Measurements from ENCODE around the gene CAMK2N1. TPM values are rescaled to one million over a fixed set of nuclear protein-coding genes. Genes with fewer than 3 reads are reported as not detected.

Gene CAMK2N1
- total RNA-seq, 1 donor from 2014 or later, result 0.18 TPM

- H3K36me3 Mint-ChIP-seq (ENCODE audit: low read depth), result no peaks in the 10 kb centered on the region
Observed at GRCh38 chr1:20458717-20459116, 27.3 kb downstream of the CAMK2N1 start.

DNA sequence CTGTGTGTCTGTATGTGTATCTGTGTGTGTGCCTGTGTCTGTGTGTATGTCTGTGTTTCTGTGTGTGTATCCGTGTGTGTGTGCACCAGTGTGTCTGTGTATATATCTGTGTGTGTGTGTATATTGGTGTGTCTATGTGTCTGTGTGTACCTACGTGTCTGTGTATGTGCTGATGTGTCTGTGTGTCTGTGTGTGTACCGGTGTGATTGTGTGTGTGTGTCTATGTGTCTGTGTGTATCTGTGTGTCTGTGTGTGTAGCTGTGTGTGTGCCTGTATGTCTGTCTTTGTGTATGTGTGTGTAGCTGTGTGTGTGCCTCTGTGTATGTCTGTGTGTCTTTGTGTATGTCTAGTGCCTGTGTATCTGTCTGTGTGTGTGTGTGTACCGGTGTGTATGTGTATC lies 32.0 kb downstream of the CAMK2N1 start:
- H3K4me1 Mint-ChIP-seq, result no peaks in the 10 kb centered on the region
- ChIA-PET CTCF (no interaction called here), POLR2A (no interaction called here)
- DNase-seq, result no peak
- TF ChIP-seq CTCF (IDR thresholded peaks at IDR 0.05), result no peak
- no peak for ATAC-seq (ENCODE audit: low read depth)
- no peak overlapping the region for H3K27ac Mint-ChIP-seq
- H3K4me3 Mint-ChIP-seq, result no peak overlapping the region
- H3K9me3 Mint-ChIP-seq, result no peaks in the 10 kb centered on the region
- H3K36me3 Mint-ChIP-seq (ENCODE audit: low read depth), result no peaks in the 10 kb centered on the region
- peaks cover 19% of the 10 kb centered on the region for H3K27me3 Mint-ChIP-seq
- intact Hi-C loops (cut with micrococcal nuclease), result no loop called here

More at GRCh38 chr1:20458717-20459116, 27.3 kb downstream of the CAMK2N1 start:
- Mint-ChIP-seq H3K4me1 (no peaks in the 10 kb centered on the region), H3K27ac (no peak overlapping the region), H3K27me3 (peaks cover 22% of the 10 kb centered on the region), H3K9me3 (no peaks in the 10 kb centered on the region), H3K4me3 (no peak overlapping the region)
- POLR2A ChIA-PET, result no interaction called here
- CTCF ChIA-PET, result no interaction called here
- ATAC-seq (ENCODE audit: low read depth) (no peak), DNase-seq (no peak)
- TF ChIP-seq CTCF (IDR thresholded peaks at IDR 0.05), result no peak
- intact Hi-C loops (cut with micrococcal nuclease), result no loop called here

DNA sequence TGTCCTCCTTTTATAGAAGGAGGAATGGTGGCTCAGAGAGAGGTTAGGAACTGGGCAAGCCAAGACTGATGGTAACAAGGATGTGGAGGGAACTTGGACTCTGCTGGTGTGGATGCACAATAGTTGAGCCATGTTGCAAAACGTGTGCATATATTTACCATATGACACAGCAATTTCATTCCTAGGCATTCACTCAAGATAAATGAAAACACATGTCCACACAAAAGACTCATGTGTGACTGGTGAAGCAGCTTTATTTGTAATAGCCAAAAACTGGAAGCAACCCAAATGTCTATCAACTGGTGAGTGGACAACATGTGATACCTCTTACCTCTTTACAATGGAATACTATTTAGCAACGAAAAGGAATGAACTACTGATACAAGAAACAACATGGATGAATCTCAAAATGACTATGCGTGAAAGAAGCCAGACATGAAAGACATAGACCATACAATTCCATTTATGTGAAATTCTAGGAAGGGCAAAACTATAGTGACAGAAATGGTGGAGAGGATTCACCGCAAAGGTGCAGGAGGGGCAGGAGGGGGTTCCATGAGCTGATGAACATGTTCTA lies 36.2 kb downstream of the CAMK2N1 start:
- ChIA-PET POLR2A (no interaction called here), CTCF (no interaction called here)
- no peaks in the 10 kb centered on the region for H3K9me3 Mint-ChIP-seq
- no peak for TF ChIP-seq CTCF (IDR thresholded peaks at IDR 0.05)
- peaks cover 16% of the 10 kb centered on the region for H3K27me3 Mint-ChIP-seq
- ATAC-seq (ENCODE audit: low read depth), result no peak
- no peaks in the 10 kb centered on the region for H3K36me3 Mint-ChIP-seq (ENCODE audit: low read depth)
- H3K27ac Mint-ChIP-seq, result no peak overlapping the region
- DNase-seq, result no peak
- no peak overlapping the region for H3K4me3 Mint-ChIP-seq
- no peaks in the 10 kb centered on the region for H3K4me1 Mint-ChIP-seq
- intact Hi-C loops (cut with micrococcal nuclease), result no loop called here

DNA sequence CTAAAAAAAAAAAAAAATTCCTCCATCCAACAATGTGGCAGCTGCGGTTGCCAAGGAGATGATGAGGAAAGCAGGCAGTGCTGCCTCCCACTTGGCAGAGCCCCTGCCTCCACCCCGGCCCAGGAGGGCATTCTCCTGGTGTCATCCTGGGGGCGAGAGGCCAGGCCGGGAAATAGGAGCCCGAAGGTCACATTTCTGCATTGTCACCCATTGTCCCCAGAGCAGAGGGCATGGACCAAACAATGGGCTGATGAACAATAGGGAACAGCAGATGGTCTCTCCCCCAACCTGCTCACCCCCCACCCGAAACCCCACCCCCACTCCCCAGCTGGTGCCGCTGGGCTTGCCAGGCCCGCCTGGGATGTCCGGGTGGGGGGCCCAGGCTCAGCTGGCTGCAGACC lies 37.3 kb downstream of the CAMK2N1 start:
- CTCF ChIA-PET, result no interaction called here
- H3K4me3 Mint-ChIP-seq, result no peak overlapping the region
- DNase-seq (no peak), ATAC-seq (ENCODE audit: low read depth) (no peak)
- POLR2A ChIA-PET, result no interaction called here
- peaks cover 22% of the 10 kb centered on the region for H3K27me3 Mint-ChIP-seq
- intact Hi-C loops (cut with micrococcal nuclease), result no loop called here
- no peaks in the 10 kb centered on the region for H3K9me3 Mint-ChIP-seq
- H3K27ac Mint-ChIP-seq, result no peak overlapping the region
- no peak for TF ChIP-seq CTCF (IDR thresholded peaks at IDR 0.05)
- H3K4me1 Mint-ChIP-seq, result no peaks in the 10 kb centered on the region
- H3K36me3 Mint-ChIP-seq (ENCODE audit: low read depth), result no peaks in the 10 kb centered on the region

- intact Hi-C loops (cut with micrococcal nuclease), result no loop called here
- CTCF ChIA-PET, result no interaction called here
Observed at GRCh38 chr1:20447794-20448193, 38.2 kb downstream of the CAMK2N1 start.

More at GRCh38 chr1:20447794-20448193, 38.2 kb downstream of the CAMK2N1 start:
- Mint-ChIP-seq H3K36me3 (ENCODE audit: low read depth) (no peaks in the 10 kb centered on the region), H3K4me1 (no peaks in the 10 kb centered on the region), H3K4me3 (no peak overlapping the region), H3K27me3 (peaks cover 22% of the 10 kb centered on the region), H3K27ac (no peak overlapping the region), H3K9me3 (no peaks in the 10 kb centered on the region)
- no peak for DNase-seq
- no peak for ATAC-seq (ENCODE audit: low read depth)
- TF ChIP-seq CTCF (IDR thresholded peaks at IDR 0.05), result no peak
- POLR2A ChIA-PET, result no interaction called here
